ENCODE data around the gene EOMES.

DNA sequence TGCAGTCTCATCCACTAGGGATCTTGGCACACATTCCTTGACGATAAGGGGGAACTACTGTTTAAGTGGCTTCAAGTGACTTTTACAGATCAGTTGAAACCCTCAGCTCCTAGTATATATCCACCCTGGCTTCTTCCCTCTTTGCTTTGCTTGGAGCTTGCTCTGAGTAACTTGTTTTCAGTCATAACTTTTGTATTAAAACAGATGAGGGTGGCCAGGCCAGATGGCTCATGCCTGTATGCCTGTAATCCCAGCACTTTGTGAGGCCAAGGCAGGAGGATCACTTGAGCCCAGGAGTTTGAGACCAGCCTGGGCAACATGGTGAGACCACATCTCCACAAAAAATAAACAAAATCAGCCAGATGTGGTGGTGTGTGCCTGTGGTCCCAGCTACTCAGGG is 42.4 kb downstream of the EOMES start:
- TF ChIP-seq, protein P1, sequence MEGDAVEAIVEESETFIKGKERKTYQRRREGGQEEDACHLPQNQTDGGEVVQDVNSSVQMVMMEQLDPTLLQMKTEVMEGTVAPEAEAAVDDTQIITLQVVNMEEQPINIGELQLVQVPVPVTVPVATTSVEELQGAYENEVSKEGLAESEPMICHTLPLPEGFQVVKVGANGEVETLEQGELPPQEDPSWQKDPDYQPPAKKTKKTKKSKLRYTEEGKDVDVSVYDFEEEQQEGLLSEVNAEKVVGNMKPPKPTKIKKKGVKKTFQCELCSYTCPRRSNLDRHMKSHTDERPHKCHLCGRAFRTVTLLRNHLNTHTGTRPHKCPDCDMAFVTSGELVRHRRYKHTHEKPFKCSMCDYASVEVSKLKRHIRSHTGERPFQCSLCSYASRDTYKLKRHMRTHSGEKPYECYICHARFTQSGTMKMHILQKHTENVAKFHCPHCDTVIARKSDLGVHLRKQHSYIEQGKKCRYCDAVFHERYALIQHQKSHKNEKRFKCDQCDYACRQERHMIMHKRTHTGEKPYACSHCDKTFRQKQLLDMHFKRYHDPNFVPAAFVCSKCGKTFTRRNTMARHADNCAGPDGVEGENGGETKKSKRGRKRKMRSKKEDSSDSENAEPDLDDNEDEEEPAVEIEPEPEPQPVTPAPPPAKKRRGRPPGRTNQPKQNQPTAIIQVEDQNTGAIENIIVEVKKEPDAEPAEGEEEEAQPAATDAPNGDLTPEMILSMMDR (IDR thresholded peaks at IDR 0.05; ENCODE audit: extremely low read depth in 1 of 2, insufficient read depth in 1 of 2, low read depth in 1 of 2, low read length in 2 of 2), result no peak
- TF ChIP-seq, protein P2, sequence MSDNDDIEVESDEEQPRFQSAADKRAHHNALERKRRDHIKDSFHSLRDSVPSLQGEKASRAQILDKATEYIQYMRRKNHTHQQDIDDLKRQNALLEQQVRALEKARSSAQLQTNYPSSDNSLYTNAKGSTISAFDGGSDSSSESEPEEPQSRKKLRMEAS (IDR thresholded peaks at IDR 0.05; ENCODE audit: insufficient read depth, insufficient read length), result no peak

Data from endothelial cell of umbilical vein (primary cell).